ENCODE data around the gene PRTN3. TPM values are rescaled to one million over a fixed set of nuclear protein-coding genes. Genes with fewer than 3 reads are reported as not detected.

The PRTN3 gene
- total RNA-seq, 6 experiments from 2014 or later: 2.3 to 2.9 TPM; not detected in 4

- intact Hi-C loops (cut with DNase I): no loop called here
- WGBS (ENCODE audit: insufficient coverage, low coverage, low lambda C conversion rate, missing lambda C conversion rate): 5% methylated on average over 23 of the region's 27 CpGs
- H3K4me1 ChIP-seq: no peaks in the 10 kb centered on the region
- DNase-seq: no peak
- no peak for ATAC-seq
- no peaks in the 10 kb centered on the region for H3K9me3 ChIP-seq
- H3K36me3 ChIP-seq: peaks cover 0 to 9% (median under 1%) of the 10 kb centered on the region in 4 donors
- H3K4me3 ChIP-seq: peak overlapping the region; percentile 72 to 94 (median 86)
- H3K27ac ChIP-seq: peak overlapping the region in 2 of 3 donors; percentile 89 to 90
- no peaks in the 10 kb centered on the region for H3K27me3 ChIP-seq
- no peak for TF ChIP-seq CTCF (IDR thresholded peaks at IDR 0.05)
- TF ChIP-seq POLR2A (IDR thresholded peaks at IDR 0.05): no peak
These were observed 51.6 kb downstream of the PRTN3 start for GRCh38 chr19:892243-892893.

GRCh38 chr19:892894-893689 lies 52.3 kb downstream of the PRTN3 start, which contains the start of the genes MED16 and RNU6-9:
TSS of gene MED16 (minus strand) at chr19:893187. CDS start at chr19:891131, 2,056 bp downstream.
TSS of gene RNU6-9 (plus strand) at chr19:893484.
- ATAC-seq: peak; percentile 95 to 99 (median 97)
- intact Hi-C loops (cut with DNase I): no loop called here
- Histone ChIP-seq H3K27me3 (no peaks in the 10 kb centered on the region), H3K36me3 (peaks cover 0 to 10% (median under 1%) of the 10 kb centered on the region in 4 donors), H3K27ac (peak within 1 kb of the TSS; percentile 89 to 91 (median 90)), H3K4me1 (no peaks in the 10 kb centered on the region), H3K4me3 (peak within 1 kb of the TSS; percentile 72 to 94 (median 86)), H3K9me3 (no peaks in the 10 kb centered on the region)
- 2% methylated on average over 19 of the region's 69 CpGs for WGBS (ENCODE audit: insufficient coverage, low coverage, low lambda C conversion rate, missing lambda C conversion rate)
- peak; percentile 45 for TF ChIP-seq POLR2A (IDR thresholded peaks at IDR 0.05)
- no peak for TF ChIP-seq CTCF (IDR thresholded peaks at IDR 0.05)
- peak; percentile 91 to 94 (median 92) for DNase-seq

- no peaks in the 10 kb centered on the region for H3K27me3 ChIP-seq
- H3K4me3 ChIP-seq: no peak overlapping the region
- H3K27ac ChIP-seq: no peak overlapping the region
- H3K4me1 ChIP-seq: no peaks in the 10 kb centered on the region
- ATAC-seq: no peak
- TF ChIP-seq CTCF (IDR thresholded peaks at IDR 0.05) (no peak), POLR2A (IDR thresholded peaks at IDR 0.05) (no peak)
- H3K36me3 ChIP-seq: peaks cover 0 to 6% (median 0%) of the 10 kb centered on the region in 4 donors
- DNase-seq: no peak
- no peaks in the 10 kb centered on the region for H3K9me3 ChIP-seq
- intact Hi-C loops (cut with DNase I): no loop called here
- 93% methylated on average over 8 of the region's 10 CpGs for WGBS (ENCODE audit: insufficient coverage, low coverage, low lambda C conversion rate, missing lambda C conversion rate)
These were observed 55.6 kb downstream of the PRTN3 start for GRCh38 chr19:896434-896833.

GRCh38 chr19:896999-897398 lies 56.2 kb downstream of the PRTN3 start:
- no peak for ATAC-seq
- peaks cover 0 to 6% (median 0%) of the 10 kb centered on the region in 4 donors for H3K36me3 ChIP-seq
- intact Hi-C loops (cut with DNase I): no loop called here

More at GRCh38 chr19:896999-897398, 56.2 kb downstream of the PRTN3 start:
- Histone ChIP-seq H3K27ac (no peak overlapping the region), H3K4me3 (no peak overlapping the region), H3K27me3 (no peaks in the 10 kb centered on the region), H3K9me3 (no peaks in the 10 kb centered on the region), H3K4me1 (peaks cover 0 to 2% (median 0%) of the 10 kb centered on the region in 4 donors)
- WGBS (ENCODE audit: insufficient coverage, low coverage, low lambda C conversion rate, missing lambda C conversion rate): 88% methylated on average over 9 of the region's 11 CpGs
- TF ChIP-seq POLR2A (IDR thresholded peaks at IDR 0.05) (no peak), CTCF (IDR thresholded peaks at IDR 0.05) (no peak)
- no peak for DNase-seq
